SK-N-SH (cell line): ENCODE results near the gene TCF25. TPM values are rescaled to one million over a fixed set of nuclear protein-coding genes. Genes with fewer than 3 reads are reported as not detected.

ENCODE experiments used
- CTCF ChIA-PET: fragments of 300-600, 350-600 bp; formaldehyde crosslinking; extraction: SDS; loops from one replicate; lab custom pipeline; 2021; lab: Yijun Ruan, JAX
- POLR2A ChIA-PET: fragments of 350-600 bp; sonication (Branson Sonifier 250); formaldehyde crosslinking; extraction: SDS; loops from one replicate; lab custom pipeline; 2020; ENCODE audit warnings: antibody characterized with exemption, inconsistent platforms; lab: Yijun Ruan, JAX
- DNase-seq: peaks from one replicate; pipeline ENCODE4 v3.0.0; 2012
- H2AFZ ChIP-seq: fragments of 200-600 bp; sonication (generic); 2 replicates; pipeline ENCODE4 v1.8.1; 2016; ENCODE audit warnings: antibody characterized with exemption, mild to moderate bottlenecking, low read depth
- H3F3A ChIP-seq: fragments of 200-600 bp; sonication (generic); replicated peaks from 2 replicates; pipeline ENCODE3; 2016; ENCODE audit warnings: antibody characterized with exemption, mild to moderate bottlenecking; ENCODE audit not compliant: insufficient read depth
- H3K27ac ChIP-seq, 2 experiments: fragments of 200-500 bp in 1 of 2; fragments of 200-600 bp in 1 of 2; sonication (Bioruptor generic) in 1 of 2; sonication (generic), shearing (Covaris generic) in 1 of 2; 2 replicates each; pipeline versions ENCODE4 v1.5.1 to v1.6.1; 2014 to 2016; ENCODE audit warnings: low read depth in 2 of 2, inconsistent platforms in 1 of 2, low read length in 1 of 2, mild to moderate bottlenecking in 1 of 2, mixed read lengths in 1 of 2
- H3K27me3 ChIP-seq: fragments of 200-600 bp; sonication (generic), shearing (Covaris generic); 2 replicates; pipeline ENCODE4 v1.6.1; 2016; ENCODE audit warnings: mixed run types; ENCODE audit not compliant: insufficient read depth
- H3K36me3 ChIP-seq, 2 experiments: fragments of 200-500 bp in 1 of 2; fragments of 200-600 bp in 1 of 2; sonication (Bioruptor generic) in 1 of 2; sonication (generic) in 1 of 2; replicated peaks in 1 of 2; 2 replicates each; pipeline versions ENCODE3 to v1.5.1; 2014 to 2016; ENCODE audit warnings: low read length in 1 of 2, mild to moderate bottlenecking in 1 of 2; ENCODE audit not compliant: insufficient read depth in 2 of 2, control insufficient read depth in 1 of 2
- H3K4me1 ChIP-seq, 2 experiments: fragments of 200-500 bp in 1 of 2; fragments of 200-600 bp in 1 of 2; sonication (Bioruptor generic) in 1 of 2; sonication (generic), shearing (Covaris generic) in 1 of 2; 2 replicates each; pipeline versions ENCODE4 v1.5.1 to v1.6.1; 2014 to 2016; ENCODE audit warnings: low read depth in 1 of 2, low read length in 1 of 2, mixed run types in 1 of 2; ENCODE audit not compliant: insufficient read depth in 2 of 2, control insufficient read depth in 1 of 2
- H3K4me2 ChIP-seq: fragments of 200-600 bp; sonication (generic), shearing (Covaris generic); 2 replicates; pipeline ENCODE4 v1.6.1; 2017; ENCODE audit warnings: mixed run types
- H3K4me3 ChIP-seq, 2 experiments: fragments of 200-500 bp in 1 of 2; fragments of 200-600 bp in 1 of 2; sonication (Bioruptor generic) in 1 of 2; sonication (generic), shearing (Covaris generic) in 1 of 2; 2 replicates each; pipeline versions ENCODE4 v1.5.1 to v1.8.1; 2014 to 2016; ENCODE audit warnings: low read depth in 2 of 2, inconsistent platforms in 1 of 2, low read length in 1 of 2, mild to moderate bottlenecking in 1 of 2, mixed read lengths in 1 of 2, moderate library complexity in 1 of 2
- H3K79me2 ChIP-seq: fragments of 200-600 bp; sonication (generic); 2 replicates; pipeline ENCODE4 v1.8.1; 2017; ENCODE audit warnings: mild to moderate bottlenecking; ENCODE audit not compliant: insufficient read depth
- H3K9ac ChIP-seq: fragments of 200-600 bp; sonication (generic); 2 replicates; pipeline ENCODE4 v1.6.1; 2017; ENCODE audit warnings: mixed run types
- H3K9me2 ChIP-seq: fragments of 200-600 bp; sonication (generic); 2 replicates; pipeline ENCODE4 v1.6.1; 2017; ENCODE audit warnings: mixed run types
- H3K9me3 ChIP-seq: fragments of 200-600 bp; sonication (generic); 2 replicates; pipeline ENCODE4 v1.6.1; 2017; ENCODE audit warnings: mixed run types, mild to moderate bottlenecking, moderate library complexity
- H4K20me1 ChIP-seq: fragments of 200-600 bp; sonication (generic); 2 replicates; pipeline ENCODE4 v1.6.1; 2017; ENCODE audit warnings: mild to moderate bottlenecking, mixed run types; ENCODE audit not compliant: insufficient read depth
- ELF1 ChIP-seq: IDR thresholded peaks from 2 replicates; pipeline ENCODE4 v1.4.0; 2012
- EP300 ChIP-seq, 2 experiments: IDR thresholded peaks; 2 replicates each; pipeline versions ENCODE4 v1.4.0 to v1.6.1; 2012; ENCODE audit warnings: borderline replicate concordance in 1 of 2, low read depth in 1 of 2, low read length in 1 of 2
- EZH2phosphoT487 ChIP-seq: fragments of 200-600 bp; sonication (generic); IDR thresholded peaks from 2 replicates; pipeline ENCODE4 v1.6.1; 2017; ENCODE audit warnings: low read depth, mixed run types, mild to moderate bottlenecking, antibody characterized with exemption, moderate library complexity, borderline replicate concordance
- FOSL2 ChIP-seq: IDR thresholded peaks from 2 replicates; pipeline ENCODE4 v1.4.0; 2012; ENCODE audit warnings: low read depth, mild to moderate bottlenecking, moderate library complexity, borderline replicate concordance
- FOXJ3 ChIP-seq: sonication (generic); formaldehyde crosslinking; IDR thresholded peaks from 2 replicates; pipeline ENCODE4 v1.5.1; 2020; ENCODE audit warnings: mild to moderate bottlenecking, missing genetic modification reagents
- FOXM1 ChIP-seq: IDR thresholded peaks from 2 replicates; pipeline ENCODE4 v1.4.0; 2012; ENCODE audit warnings: low read depth, mild to moderate bottlenecking
- GATA2 ChIP-seq: sonication (generic); formaldehyde crosslinking; IDR thresholded peaks from 2 replicates; pipeline ENCODE4 v1.5.0; 2020; ENCODE audit warnings: mild to moderate bottlenecking, missing genetic modification reagents
- MXI1 ChIP-seq: IDR thresholded peaks from 2 replicates; pipeline ENCODE4 v1.6.1; 2012; ENCODE audit warnings: mild to moderate bottlenecking, low read depth, low read length, improper control_type of control experiment
- NRF1 ChIP-seq: IDR thresholded peaks from 2 replicates; pipeline ENCODE4 v1.6.1; 2012; ENCODE audit warnings: low read depth, mild to moderate bottlenecking, low read length
- POLR2AphosphoS5 ChIP-seq: IDR thresholded peaks from 2 replicates; pipeline ENCODE4 v1.6.1; 2012; ENCODE audit warnings: low read depth, low read length
- RAD21 ChIP-seq: IDR thresholded peaks from 2 replicates; pipeline ENCODE4 v1.6.1; 2012; ENCODE audit warnings: mild to moderate bottlenecking, low read length
- RCOR1 ChIP-seq: fragments of 150-350 bp; IDR thresholded peaks from 2 replicates; pipeline ENCODE4 v1.6.1; 2017; ENCODE audit warnings: antibody characterized with exemption, low read length
- RFX5 ChIP-seq: IDR thresholded peaks from 2 replicates; pipeline ENCODE4 v1.6.1; 2012; ENCODE audit warnings: mild to moderate bottlenecking, improper control_type of control experiment, low read length
- RXRA ChIP-seq: IDR thresholded peaks from 2 replicates; pipeline ENCODE4 v1.4.0; 2012; ENCODE audit warnings: low read depth, mild to moderate bottlenecking, borderline replicate concordance
- SIN3A ChIP-seq: IDR thresholded peaks from 2 replicates; pipeline ENCODE4 v1.6.1; 2012; ENCODE audit warnings: low read depth, mild to moderate bottlenecking, low read length, moderate library complexity, borderline replicate concordance
- SMC3 ChIP-seq: IDR thresholded peaks from 2 replicates; pipeline ENCODE4 v1.6.1; 2012; ENCODE audit warnings: low read depth, low read length, improper control_type of control experiment
- TCF12 ChIP-seq: IDR thresholded peaks from 2 replicates; pipeline ENCODE4 v1.4.0; 2012
- TEAD4 ChIP-seq: IDR thresholded peaks from 2 replicates; pipeline ENCODE4 v1.4.0; 2012; ENCODE audit warnings: mild to moderate bottlenecking, borderline replicate concordance; ENCODE audit not compliant: insufficient read depth
- WGBS: methylation state at CpG from one replicate; pipeline ENCODE4 v1.1.6; 2017; ENCODE audit warnings: low lambda C conversion rate; 5-methylcytosine and 5-hydroxymethylcytosine counted together
- polyA plus RNA-seq, 3 experiments: library from polyadenylated mRNA; depleted of rRNA; stranded (reverse); fragments of >200 nt; gene quantifications; 2 replicates each; pipeline ENCODE4 v1.2.3, GENCODE V29; 2012
- TF ChIP-seq, protein P1 (sequence below): IDR thresholded peaks from 2 replicates; pipeline ENCODE4 v1.6.1; 2012; ENCODE audit warnings: mild to moderate bottlenecking, low read depth, low read length, moderate library complexity
- TF ChIP-seq, protein P2 (sequence below): IDR thresholded peaks from 2 replicates; pipeline ENCODE4 v1.4.0; 2012; ENCODE audit warnings: low read depth

Gene TCF25
- polyA plus RNA-seq, 1 of the 3 experiments (the other 2 are of a cell fraction) = 208 TPM

DNA sequence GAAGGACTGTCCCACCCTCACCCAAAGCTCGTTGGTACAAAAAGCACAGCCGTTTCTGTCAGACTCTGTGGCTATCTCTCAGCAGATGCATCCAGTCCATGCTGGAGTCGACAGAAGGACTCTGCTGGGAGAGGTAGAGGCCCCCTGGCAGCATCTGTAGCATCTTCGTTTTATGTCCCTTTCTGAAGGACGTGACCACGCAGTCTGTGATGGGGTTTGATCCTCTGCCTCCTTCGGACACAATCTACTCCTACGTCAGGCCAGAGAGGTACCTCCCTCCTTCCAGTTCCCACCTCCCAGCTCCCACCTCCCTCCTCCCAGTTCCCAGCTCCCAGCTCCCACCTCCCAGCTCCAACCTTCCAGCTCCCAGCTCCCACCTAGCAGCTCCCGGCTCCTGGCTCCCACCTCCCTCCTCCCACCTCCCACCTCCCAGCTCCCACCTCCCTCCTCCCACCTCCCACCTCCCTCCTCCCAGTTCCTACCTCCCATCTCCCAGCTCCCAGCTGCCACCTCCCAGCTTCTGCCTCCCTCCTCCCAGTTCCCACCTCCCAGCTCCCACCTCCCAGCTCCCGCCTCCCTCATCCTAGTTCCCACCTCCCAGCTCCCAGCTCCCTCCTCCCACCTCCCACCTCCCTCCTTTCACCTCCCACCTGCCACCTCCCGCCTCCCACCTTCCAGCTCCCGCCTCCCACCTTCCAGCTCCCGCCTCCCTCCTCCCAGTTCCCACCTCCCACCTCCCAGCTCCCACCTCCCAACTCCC is 33.8 kb downstream of the TCF25 start:
- Histone ChIP-seq H3K79me2 (no peaks in the 10 kb centered on the region), H3K4me2 (no peak overlapping the region), H3K4me3 (no peak overlapping the region), H2AFZ (no peak overlapping the region), H3K27me3 (no peaks in the 10 kb centered on the region), H3K4me1 (peaks cover 0 to 3% of the 10 kb centered on the region in 2 experiments; a peak in 1 of 4 replicates), H3K9ac (no peak overlapping the region), H3K9me2 (no peaks in the 10 kb centered on the region), H3F3A (peaks cover 13% of the 10 kb centered on the region), H3K27ac (no peak overlapping the region), H4K20me1 (no peaks in the 10 kb centered on the region), H3K36me3 (peaks cover 16 to 53% of the 10 kb centered on the region in 2 experiments), H3K9me3 (no peaks in the 10 kb centered on the region)
- no peak for DNase-seq
- ChIA-PET CTCF (interaction anchor here (0.9 to 7.0 kb wide), 4 partner anchors 12 to 46 kb away, joined by 3 to 53 read pairs (median 4); partner anchors contain the start of genes MC1R and TUBB3), POLR2A (interaction anchor here (1.0 to 2.5 kb wide), 3 partner anchors 11 to 34 kb away, joined by 3 to 14 read pairs (median 9); partner anchors contain the start of genes MC1R, TCF25 and TUBB3)
- 95% methylated on average over 11 of the region's 13 CpGs for WGBS
- no peak for TF ChIP-seq ELF1

DNA sequence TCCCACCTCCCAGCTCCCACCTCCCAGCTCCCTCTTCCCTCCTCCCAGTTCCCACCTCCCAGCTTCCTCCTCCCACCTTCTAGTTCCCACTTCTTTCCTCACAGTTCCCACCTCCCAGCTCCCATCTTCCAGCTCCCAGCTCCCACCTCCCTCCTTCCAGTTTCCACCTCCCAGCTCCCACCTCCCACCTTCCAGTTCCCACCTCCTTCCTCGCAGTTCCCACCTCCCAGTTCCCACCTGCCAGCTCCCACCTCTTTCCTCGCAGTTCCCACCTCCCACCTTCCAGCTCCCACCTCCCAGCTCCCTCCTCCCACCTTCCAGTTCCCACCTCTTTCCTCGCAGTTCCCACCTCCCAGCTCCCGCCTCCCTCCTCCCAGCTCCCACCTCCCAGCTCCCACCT is 34.8 kb downstream of the TCF25 start:
- WGBS = 87% methylated on average over 4 of the region's 4 CpGs
- no peak for DNase-seq
- H3K79me2 ChIP-seq = no peaks in the 10 kb centered on the region
- H3K36me3 ChIP-seq = peaks cover 16 to 56% of the 10 kb centered on the region in 2 experiments
- H3K27me3 ChIP-seq = no peaks in the 10 kb centered on the region
- no peak overlapping the region for H3K4me2 ChIP-seq
- peaks cover 13% of the 10 kb centered on the region for H3F3A ChIP-seq
- H2AFZ ChIP-seq = no peak overlapping the region
- no peak overlapping the region for H3K4me3 ChIP-seq
- TF ChIP-seq RAD21 (no peak), FOXJ3 (CRISPR knock-in tag) (no peak), POLR2AphosphoS5 (no peak), FOSL2 (no peak), TEAD4 (no peak), EP300 (IDR thresholded peaks at IDR 0.05; ENCODE audit: borderline replicate concordance in 1 of 2, low read depth in 1 of 2, low read length in 1 of 2) (no peak), TCF12 (no peak), GATA2 (CRISPR knock-in tag) (no peak), SMC3 (no peak), RFX5 (no peak), FOXM1 (no peak), SIN3A (no peak), RXRA (no peak), MXI1 (no peak), NRF1 (no peak), RCOR1 (no peak), EZH2phosphoT487 (no peak)
- TF ChIP-seq, protein P1, sequence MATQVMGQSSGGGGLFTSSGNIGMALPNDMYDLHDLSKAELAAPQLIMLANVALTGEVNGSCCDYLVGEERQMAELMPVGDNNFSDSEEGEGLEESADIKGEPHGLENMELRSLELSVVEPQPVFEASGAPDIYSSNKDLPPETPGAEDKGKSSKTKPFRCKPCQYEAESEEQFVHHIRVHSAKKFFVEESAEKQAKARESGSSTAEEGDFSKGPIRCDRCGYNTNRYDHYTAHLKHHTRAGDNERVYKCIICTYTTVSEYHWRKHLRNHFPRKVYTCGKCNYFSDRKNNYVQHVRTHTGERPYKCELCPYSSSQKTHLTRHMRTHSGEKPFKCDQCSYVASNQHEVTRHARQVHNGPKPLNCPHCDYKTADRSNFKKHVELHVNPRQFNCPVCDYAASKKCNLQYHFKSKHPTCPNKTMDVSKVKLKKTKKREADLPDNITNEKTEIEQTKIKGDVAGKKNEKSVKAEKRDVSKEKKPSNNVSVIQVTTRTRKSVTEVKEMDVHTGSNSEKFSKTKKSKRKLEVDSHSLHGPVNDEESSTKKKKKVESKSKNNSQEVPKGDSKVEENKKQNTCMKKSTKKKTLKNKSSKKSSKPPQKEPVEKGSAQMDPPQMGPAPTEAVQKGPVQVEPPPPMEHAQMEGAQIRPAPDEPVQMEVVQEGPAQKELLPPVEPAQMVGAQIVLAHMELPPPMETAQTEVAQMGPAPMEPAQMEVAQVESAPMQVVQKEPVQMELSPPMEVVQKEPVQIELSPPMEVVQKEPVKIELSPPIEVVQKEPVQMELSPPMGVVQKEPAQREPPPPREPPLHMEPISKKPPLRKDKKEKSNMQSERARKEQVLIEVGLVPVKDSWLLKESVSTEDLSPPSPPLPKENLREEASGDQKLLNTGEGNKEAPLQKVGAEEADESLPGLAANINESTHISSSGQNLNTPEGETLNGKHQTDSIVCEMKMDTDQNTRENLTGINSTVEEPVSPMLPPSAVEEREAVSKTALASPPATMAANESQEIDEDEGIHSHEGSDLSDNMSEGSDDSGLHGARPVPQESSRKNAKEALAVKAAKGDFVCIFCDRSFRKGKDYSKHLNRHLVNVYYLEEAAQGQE = no peak
- TF ChIP-seq, protein P2, sequence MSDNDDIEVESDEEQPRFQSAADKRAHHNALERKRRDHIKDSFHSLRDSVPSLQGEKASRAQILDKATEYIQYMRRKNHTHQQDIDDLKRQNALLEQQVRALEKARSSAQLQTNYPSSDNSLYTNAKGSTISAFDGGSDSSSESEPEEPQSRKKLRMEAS = no peak
- no peak overlapping the region for H3K27ac ChIP-seq
- H3K9ac ChIP-seq = no peak overlapping the region
- ChIA-PET CTCF (interaction anchor here (0.6 to 7.0 kb wide), 8 partner anchors 10 to 208 kb away, joined by 3 to 53 read pairs (median 5); partner anchors contain the start of genes MC1R and TUBB3), POLR2A (interaction anchor here (0.6 to 2.5 kb wide), 5 partner anchors 10 to 79 kb away, joined by 3 to 14 read pairs (median 5); partner anchors contain the start of genes MC1R, TCF25 and TUBB3)
- no peaks in the 10 kb centered on the region for H3K9me3 ChIP-seq
- peaks cover 0 to 3% of the 10 kb centered on the region in 2 experiments; a peak in 1 of 4 replicates for H3K4me1 ChIP-seq
- no peaks in the 10 kb centered on the region for H3K9me2 ChIP-seq
- no peaks in the 10 kb centered on the region for H4K20me1 ChIP-seq
